ENCODE measurements around the gene CSTF1. TPM values are rescaled to one million over a fixed set of nuclear protein-coding genes. Genes with fewer than 3 reads are reported as not detected.

Gene CSTF1
- total RNA-seq, 1 donor from 2014 or later: 46.8 TPM

DNA sequence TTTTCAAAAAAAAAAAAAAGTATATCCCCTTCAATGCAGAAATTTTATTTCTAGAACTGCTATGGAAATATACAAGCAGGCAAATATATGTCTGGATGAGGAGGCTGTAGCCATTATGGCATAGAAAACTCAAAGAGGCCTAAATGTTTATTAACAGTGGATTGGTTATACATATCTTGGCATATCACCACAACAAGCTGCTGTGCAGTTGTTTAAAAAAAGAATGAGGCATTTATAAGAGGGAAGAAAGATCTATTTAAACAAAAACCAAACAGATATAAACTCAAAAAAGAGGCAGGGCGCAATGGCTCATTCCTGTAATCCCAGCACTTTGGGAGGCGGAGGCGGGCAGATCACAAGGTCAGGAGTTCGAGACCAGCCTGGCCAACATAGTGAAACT lies 45.8 kb downstream of the CSTF1 start:
- DNase-seq (ENCODE audit: low spot score, unreplicated experiment): no peak
- H3K27me3 Mint-ChIP-seq: no peaks in the 10 kb centered on the region
- H3K4me3 Mint-ChIP-seq (ENCODE audit: low read depth): no peak overlapping the region
- TF ChIP-seq CTCF (IDR thresholded peaks at IDR 0.05; ENCODE audit: unreplicated experiment): no peak
- no peaks in the 10 kb centered on the region for H3K36me3 Mint-ChIP-seq (ENCODE audit: insufficient read depth)
- no peaks in the 10 kb centered on the region for H3K9me3 Mint-ChIP-seq (ENCODE audit: low read depth)
- H3K27ac Mint-ChIP-seq: no peak overlapping the region
- H3K4me1 Mint-ChIP-seq (ENCODE audit: low read depth): no peaks in the 10 kb centered on the region

DNA sequence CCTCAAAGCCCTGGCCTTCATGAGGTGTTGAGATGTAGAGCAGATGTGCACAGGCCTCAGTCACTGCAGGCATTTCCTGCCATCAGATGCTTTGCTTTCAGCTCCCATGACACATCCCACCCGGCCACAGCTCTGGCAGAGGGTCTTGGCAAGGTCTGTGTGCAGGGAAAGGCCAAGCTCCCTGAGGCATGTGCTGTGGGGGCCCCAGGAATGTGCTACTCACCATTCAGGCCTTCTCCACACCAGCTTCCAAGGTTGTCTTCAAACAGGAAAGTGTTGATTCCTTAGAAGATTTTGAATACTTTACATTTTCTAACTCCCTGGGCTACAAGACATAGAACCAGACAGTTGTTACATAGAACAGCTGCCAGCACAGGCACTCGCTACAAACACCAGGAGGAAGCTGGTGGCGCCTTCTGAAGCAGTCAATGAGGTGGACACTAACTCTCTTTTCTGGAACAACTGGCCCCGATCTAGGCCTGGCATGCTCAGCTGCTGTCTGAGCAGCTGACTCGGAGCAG lies 47.4 kb downstream of the CSTF1 start:
- Mint-ChIP-seq H3K27ac (no peak overlapping the region), H3K4me1 (ENCODE audit: low read depth) (no peaks in the 10 kb centered on the region), H3K36me3 (ENCODE audit: insufficient read depth) (no peaks in the 10 kb centered on the region), H3K27me3 (no peaks in the 10 kb centered on the region), H3K9me3 (ENCODE audit: low read depth) (no peaks in the 10 kb centered on the region), H3K4me3 (ENCODE audit: low read depth) (no peak overlapping the region)
- no peak for DNase-seq (ENCODE audit: low spot score, unreplicated experiment)
- TF ChIP-seq CTCF (IDR thresholded peaks at IDR 0.05; ENCODE audit: unreplicated experiment): no peak

GRCh38 chr20:56440346-56441007 lies 48.0 kb downstream of the CSTF1 start:
- no peak overlapping the region for H3K27ac Mint-ChIP-seq
- no peaks in the 10 kb centered on the region for H3K27me3 Mint-ChIP-seq
- no peak for DNase-seq (ENCODE audit: low spot score, unreplicated experiment)

DNA sequence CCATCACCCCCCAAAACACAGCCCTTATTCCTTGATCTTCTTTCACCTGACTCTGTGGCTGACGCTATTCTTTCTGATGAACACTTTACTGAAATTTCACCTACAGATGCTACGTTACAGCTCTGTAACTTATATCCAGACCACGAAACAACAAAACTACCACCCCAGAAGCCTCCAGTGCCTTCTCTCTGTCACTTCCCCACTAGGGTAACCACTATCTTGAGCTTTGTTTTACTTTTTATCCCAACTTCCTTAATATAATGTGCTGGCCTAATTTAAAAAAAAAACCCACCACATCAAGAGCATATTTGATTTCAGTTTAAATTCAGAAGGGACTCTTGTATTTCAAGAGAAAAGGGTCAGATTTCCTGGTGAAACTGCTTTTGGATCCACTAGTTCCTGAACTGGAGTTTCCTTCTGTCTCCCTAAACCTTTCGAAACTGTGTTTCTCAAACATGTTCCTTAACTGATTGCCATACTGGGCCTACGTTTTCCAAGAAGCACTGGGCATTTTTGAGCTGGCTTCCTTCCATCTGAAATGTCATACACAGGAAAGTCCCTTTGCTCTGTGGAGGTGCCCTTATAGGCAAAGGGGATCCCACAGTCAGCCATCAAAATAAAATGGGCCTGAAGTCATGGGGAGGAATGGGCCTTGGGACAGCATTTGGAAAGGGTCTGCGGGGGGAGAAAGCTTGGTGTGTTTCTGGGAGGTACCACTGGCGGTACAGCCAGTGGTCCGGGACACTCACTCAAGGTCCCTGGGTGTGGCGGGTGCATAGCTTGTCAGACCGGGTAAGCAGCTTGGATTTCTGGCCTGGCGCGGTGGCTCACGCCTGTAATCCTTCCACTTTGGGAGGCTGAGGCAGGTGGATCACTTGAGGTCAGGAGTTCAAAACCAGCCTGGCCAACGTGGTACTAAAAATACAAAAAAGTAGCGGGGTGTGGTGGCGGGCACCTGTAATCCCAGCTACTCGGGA lies 50.2 kb downstream of the CSTF1 start:
- TF ChIP-seq CTCF (IDR thresholded peaks at IDR 0.05; ENCODE audit: unreplicated experiment): no peak
- no peak overlapping the region for H3K4me3 Mint-ChIP-seq (ENCODE audit: low read depth)
- no peak overlapping the region for H3K27ac Mint-ChIP-seq
- no peaks in the 10 kb centered on the region for H3K9me3 Mint-ChIP-seq (ENCODE audit: low read depth)
- H3K27me3 Mint-ChIP-seq: no peaks in the 10 kb centered on the region
- DNase-seq (ENCODE audit: low spot score, unreplicated experiment): no peak
- H3K36me3 Mint-ChIP-seq (ENCODE audit: insufficient read depth): no peaks in the 10 kb centered on the region
- H3K4me1 Mint-ChIP-seq (ENCODE audit: low read depth): no peaks in the 10 kb centered on the region

More at GRCh38 chr20:56440346-56441007, 48.0 kb downstream of the CSTF1 start:
- Mint-ChIP-seq H3K36me3 (ENCODE audit: insufficient read depth) (no peaks in the 10 kb centered on the region), H3K4me1 (ENCODE audit: low read depth) (no peaks in the 10 kb centered on the region), H3K4me3 (ENCODE audit: low read depth) (no peak overlapping the region), H3K9me3 (ENCODE audit: low read depth) (no peaks in the 10 kb centered on the region)
- TF ChIP-seq CTCF (IDR thresholded peaks at IDR 0.05; ENCODE audit: unreplicated experiment): no peak
